K562 (cell line): Measurements from ENCODE around the gene ZNF326. TPM values are rescaled to one million over a fixed set of nuclear protein-coding genes. Genes with fewer than 3 reads are reported as not detected.

Source experiments
- ATAC-seq: fragments of 200-7000 bp; cut with Tn5 transposase; 3 replicates; pipeline ENCODE4 v1.9.1; 2020; ENCODE audit warnings: moderate library complexity
- BruUV-seq: library from RNA; stranded (reverse); fragments of 400-500 nt; replicated peaks from 2 replicates; lab custom pipeline; 2021; lab: Mats Ljungman, UMichigan
- CTCF ChIA-PET: fragments of 300-600 bp; formaldehyde crosslinking; extraction: SDS; loops from one replicate; lab custom pipeline; 2021; ENCODE audit warnings: low intra/inter-chr PET ratio; lab: Yijun Ruan, JAX
- POLR2A ChIA-PET: fragments of 300-600, 350-650 bp; sonication (Branson Sonifier 250); formaldehyde crosslinking; extraction: SDS; loops from one replicate; lab custom pipeline; 2021; ENCODE audit warnings: antibody characterized with exemption, inconsistent platforms; lab: Yijun Ruan, JAX
- DNase-seq, 4 experiments: peaks; one replicate each; pipeline versions ENCODE4 v3.0.0 to v3.0.0-alpha.2; 2011 to 2018; ENCODE audit warnings: low spot score in 3 of 4, mixed read lengths in 3 of 4; ENCODE audit errors: extremely low read depth in 1 of 4
- FAIRE-seq: peaks from 2 replicates; lab custom pipeline; 2011; peaks lifted over from hg19 to GRCh38; lab: Jason Lieb, UNC
- H2AFZ ChIP-seq: 2 replicates; pipeline ENCODE4 v1.6.0; 2011; ENCODE audit warnings: low read depth, low read length, control low read depth, inconsistent platforms
- H3K27ac ChIP-seq: fragments of 200-600 bp; 3 replicates; pipeline ENCODE4 v1.8.0; 2011; ENCODE audit warnings: low read depth, mild to moderate bottlenecking, control low read depth, inconsistent platforms, low read length, moderate library complexity, mixed read lengths; ENCODE audit errors: extremely low read depth
- H3K27me3 ChIP-seq, 2 experiments: fragments of 300-600 bp in 1 of 2; 2 replicates in 1 of 2; 3 replicates in 1 of 2; pipeline versions ENCODE4 v1.6.0 to v1.8.0; 2011; ENCODE audit warnings: inconsistent platforms in 2 of 2, low read length in 2 of 2, mild to moderate bottlenecking in 1 of 2, mixed read lengths in 1 of 2, moderate library complexity in 1 of 2; ENCODE audit not compliant: control insufficient read depth in 2 of 2, insufficient read depth in 2 of 2
- H3K36me3 ChIP-seq: fragments of 300-600 bp; 3 replicates; pipeline ENCODE4 v1.8.0; 2011; ENCODE audit warnings: mild to moderate bottlenecking, low read length, inconsistent platforms; ENCODE audit not compliant: control insufficient read depth, insufficient read depth
- H3K4me1 ChIP-seq, 2 experiments: fragments of 200-600 bp in 1 of 2; replicated peaks in 1 of 2; 2 replicates in 1 of 2; 3 replicates in 1 of 2; pipeline versions ENCODE4 v1.5.1 to v1.8.0; 2011; ENCODE audit warnings: inconsistent platforms in 2 of 2, low read length in 2 of 2, mild to moderate bottlenecking in 1 of 2, mixed read lengths in 1 of 2, moderate library complexity in 1 of 2; ENCODE audit not compliant: control insufficient read depth in 2 of 2, insufficient read depth in 2 of 2
- H3K4me2 ChIP-seq: 2 replicates; pipeline ENCODE4 v1.6.1; 2011; ENCODE audit warnings: low read length, control low read depth, inconsistent platforms, mixed read lengths; ENCODE audit not compliant: insufficient read depth
- H3K4me3 ChIP-seq: fragments of 200-600 bp; sonication (generic), shearing (Covaris generic); 2 replicates; pipeline ENCODE4 v1.5.1; 2016; ENCODE audit warnings: control low read depth, inconsistent platforms
- H3K79me2 ChIP-seq: fragments of 200-600 bp; 3 replicates; pipeline ENCODE4 v1.8.0; 2011; ENCODE audit warnings: low read length, inconsistent platforms; ENCODE audit not compliant: control insufficient read depth, insufficient read depth
- H3K9ac ChIP-seq, 2 experiments: 2 replicates each; pipeline versions ENCODE4 v1.6.0 to v1.6.1; 2011; ENCODE audit warnings: low read depth in 2 of 2, low read length in 2 of 2, control low read depth in 1 of 2, inconsistent platforms in 1 of 2, mild to moderate bottlenecking in 1 of 2, mixed read lengths in 1 of 2; ENCODE audit not compliant: insufficient read depth in 1 of 2
- H3K9me1 ChIP-seq: one replicate; pipeline ENCODE4 v1.6.0; 2011; ENCODE audit warnings: inconsistent platforms, mild to moderate bottlenecking, low read length, moderate library complexity; ENCODE audit not compliant: control insufficient read depth, insufficient read depth
- H3K9me3 ChIP-seq: replicated peaks from 2 replicates; pipeline ENCODE4 v1.5.1; 2011; ENCODE audit warnings: low read depth, low read length, inconsistent platforms; ENCODE audit not compliant: control insufficient read depth, insufficient read depth
- H4K20me1 ChIP-seq: replicated peaks from 2 replicates; pipeline ENCODE4 v1.6.1; 2011; ENCODE audit warnings: low read length, inconsistent platforms, mixed read lengths; ENCODE audit not compliant: control insufficient read depth, insufficient read depth
- ATF2 ChIP-seq: sonication (generic); formaldehyde crosslinking; IDR thresholded peaks from 2 replicates; pipeline ENCODE4 v1.8.1; 2022; ENCODE audit warnings: missing genetic modification reagents
- CBFA2T3 ChIP-seq: fragments of 450-650 bp; IDR thresholded peaks from 2 replicates; pipeline ENCODE4 v1.6.1; 2017
- CHD4 ChIP-seq: fragments of 200-600 bp; sonication (generic); IDR thresholded peaks from 3 replicates; pipeline ENCODE4 v1.6.1; 2012; ENCODE audit warnings: low read depth, mild to moderate bottlenecking, mixed read lengths, low read length, inconsistent platforms; ENCODE audit not compliant: insufficient read depth, insufficient replicate concordance, poor library complexity, severe bottlenecking
- CSDE1 ChIP-seq, 2 experiments: fragments of 450-650 bp; IDR thresholded peaks; 2 replicates each; pipeline ENCODE4 v1.6.1; 2016; ENCODE audit warnings: mild to moderate bottlenecking in 1 of 2
- EGR1 ChIP-seq: fragments of 450-650 bp; conservative IDR thresholded peaks from 2 replicates; pipeline ENCODE4 v1.6.1; 2017; ENCODE audit warnings: mild to moderate bottlenecking
- HSF4 ChIP-seq: fragments of 250-450 bp; sonication (Bioruptor Pico); IDR thresholded peaks from 2 replicates; pipeline ENCODE4 v2.1.2; 2022; ENCODE audit warnings: mild to moderate bottlenecking, moderate library complexity, borderline replicate concordance
- NFE2L1 ChIP-seq: fragments of 450-650 bp; IDR thresholded peaks from 2 replicates; pipeline ENCODE4 v1.6.1; 2016; ENCODE audit warnings: missing genetic modification characterization, low read depth, mild to moderate bottlenecking, missing compliant biosample characterization, moderate library complexity, borderline replicate concordance
- NONO ChIP-seq, 2 experiments: fragments of 200-400 bp in 1 of 2; fragments of 450-650 bp in 1 of 2; formaldehyde crosslinking in 1 of 2; IDR thresholded peaks; 2 replicates each; pipeline ENCODE4 v1.6.1; 2017; ENCODE audit warnings: low read depth in 2 of 2, mild to moderate bottlenecking in 2 of 2, moderate library complexity in 2 of 2, low read length in 1 of 2
- PHF20 ChIP-seq: fragments of 450-650 bp; IDR thresholded peaks from 2 replicates; pipeline ENCODE4 v1.6.1; 2018; ENCODE audit not compliant: partially characterized antibody
- RFX1 ChIP-seq: fragments of 450-650 bp; IDR thresholded peaks from 2 replicates; pipeline ENCODE4 v1.6.1; 2016; ENCODE audit warnings: mild to moderate bottlenecking, moderate library complexity
- TGIF2 ChIP-seq: sonication (generic); formaldehyde crosslinking; IDR thresholded peaks from 2 replicates; pipeline ENCODE4 v1.8.1; 2022; ENCODE audit warnings: mild to moderate bottlenecking, missing genetic modification reagents, moderate library complexity
- ZBTB49 ChIP-seq: sonication (generic); formaldehyde crosslinking; IDR thresholded peaks from 2 replicates; pipeline ENCODE4 v1.8.0; 2022; ENCODE audit warnings: missing genetic modification reagents, mild to moderate bottlenecking, borderline replicate concordance
- ZSCAN29 ChIP-seq: fragments of 450-650 bp; IDR thresholded peaks from 2 replicates; pipeline ENCODE4 v1.6.1; 2017
- WGBS: fragments of 100-300 bp; shearing (Covaris generic); methylation state at CpG from one replicate; pipeline ENCODE4 v1.1.6; 2016; ENCODE audit warnings: low coverage, mixed read lengths; ENCODE audit not compliant: insufficient coverage; ENCODE audit errors: missing lambda C conversion rate; 5-methylcytosine and 5-hydroxymethylcytosine counted together
- in situ Hi-C: fragments of 300-500 bp; cut with MboI; formaldehyde crosslinking; loops from 4 replicates; pipeline ENCODE4 v1.15.0; 2018; ENCODE audit warnings: inconsistent platforms, mixed read lengths
- intact Hi-C: fragments of 100-400 bp; cut with micrococcal nuclease; formaldehyde crosslinking; loops from 2 replicates; pipeline ENCODE4 v1.14.2; 2022
- polyA plus RNA-seq, 8 experiments: library from polyadenylated mRNA; depleted of rRNA in 4 of 8; stranded (reverse) in 5 of 8; unstranded in 3 of 8; fragments of >200 nt; fragmentation: Nextera tagmentation in 2 of 8; fragmentation: Illumina TruSeq in 1 of 8; extraction: Ambion mirVana in 2 of 8; extraction: Trizol in 1 of 8; gene quantifications; 2 replicates each; pipeline versions ENCODE4 v1.2.1 to v1.2.3, GENCODE V29; 2011 to 2014; ENCODE audit warnings: inconsistent platforms in 1 of 8, missing spikeins in 1 of 8
- total RNA-seq, 7 experiments: library from RNA; depleted of rRNA in 6 of 7; stranded (reverse); fragments of >200 nt in 6 of 7; fragmentation: Illumina TruSeq in 2 of 7; extraction: Trizol in 2 of 7; gene quantifications; 2 replicates each; pipeline versions ENCODE4 v1.2.1 to v1.2.3, GENCODE V29; 2011 to 2021; ENCODE audit warnings: low replicate concordance in 1 of 7
- TF ChIP-seq, protein P1 (sequence below): fragments of 450-650 bp; IDR thresholded peaks from 2 replicates; pipeline ENCODE4 v1.7.0; 2016; ENCODE audit warnings: borderline replicate concordance
- TF ChIP-seq, protein P2 (sequence below): fragments of 450-650 bp; conservative IDR thresholded peaks from 2 replicates; pipeline ENCODE4 v1.6.1; 2016; ENCODE audit warnings: missing genetic modification characterization, low read depth, mild to moderate bottlenecking, missing compliant biosample characterization, moderate library complexity

ZNF326 gene
- total and polyA plus RNA-seq, 9 of the 15 experiments (the other 6 are each of a cell fraction or from before 2014, with no cell fraction given): 7.2 to 33.2 (median 20.1) TPM

- Histone ChIP-seq H3K27me3 (no peaks in the 10 kb centered on the region), H3K9me3 (no peaks in the 10 kb centered on the region), H3K4me1 (peaks cover 8 to 48% of the 10 kb centered on the region in 2 experiments; a peak in 4 of 5 replicates), H3K27ac (no peak overlapping the region), H4K20me1 (no peaks in the 10 kb centered on the region), H3K36me3 (no peaks in the 10 kb centered on the region), H3K9me1 (no peaks in the 10 kb centered on the region), H2AFZ (peak overlapping the region; percentile 57), H3K4me3 (no peak overlapping the region), H3K4me2 (no peak overlapping the region; the same call in 1 of the 2 replicates), H3K9ac (no peak overlapping the region), H3K79me2 (no peaks in the 10 kb centered on the region)
- intact Hi-C loops: no loop called here
- in situ Hi-C loops: no loop called here
- no TSS peak for BruUV-seq
- FAIRE-seq: peak; percentile 15
- 79% methylated on average over 7 of the region's 7 CpGs for WGBS
- ChIA-PET POLR2A (interaction anchor here (1.3 kb wide), 1 partner anchor 11 kb away, joined by 3 read pairs; no protein-coding TSS in a partner anchor), CTCF (no interaction called here)
- ATAC-seq: no peak
- DNase-seq: no peak
- TF ChIP-seq ZBTB49 (CRISPR knock-in tag): no peak
- TF ChIP-seq ZSCAN29: no peak
- TF ChIP-seq CHD4: no peak
- no peak for TF ChIP-seq CSDE1 (IDR thresholded peaks at IDR 0.05)
- TF ChIP-seq, protein P1, sequence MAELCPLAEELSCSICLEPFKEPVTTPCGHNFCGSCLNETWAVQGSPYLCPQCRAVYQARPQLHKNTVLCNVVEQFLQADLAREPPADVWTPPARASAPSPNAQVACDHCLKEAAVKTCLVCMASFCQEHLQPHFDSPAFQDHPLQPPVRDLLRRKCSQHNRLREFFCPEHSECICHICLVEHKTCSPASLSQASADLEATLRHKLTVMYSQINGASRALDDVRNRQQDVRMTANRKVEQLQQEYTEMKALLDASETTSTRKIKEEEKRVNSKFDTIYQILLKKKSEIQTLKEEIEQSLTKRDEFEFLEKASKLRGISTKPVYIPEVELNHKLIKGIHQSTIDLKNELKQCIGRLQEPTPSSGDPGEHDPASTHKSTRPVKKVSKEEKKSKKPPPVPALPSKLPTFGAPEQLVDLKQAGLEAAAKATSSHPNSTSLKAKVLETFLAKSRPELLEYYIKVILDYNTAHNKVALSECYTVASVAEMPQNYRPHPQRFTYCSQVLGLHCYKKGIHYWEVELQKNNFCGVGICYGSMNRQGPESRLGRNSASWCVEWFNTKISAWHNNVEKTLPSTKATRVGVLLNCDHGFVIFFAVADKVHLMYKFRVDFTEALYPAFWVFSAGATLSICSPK: no peak
- TF ChIP-seq NONO (IDR thresholded peaks at IDR 0.05; ENCODE audit: low read depth in 2 of 2, low read length in 1 of 2): no peak
- TF ChIP-seq TGIF2 (CRISPR knock-in tag): no peak
- TF ChIP-seq, protein P2, sequence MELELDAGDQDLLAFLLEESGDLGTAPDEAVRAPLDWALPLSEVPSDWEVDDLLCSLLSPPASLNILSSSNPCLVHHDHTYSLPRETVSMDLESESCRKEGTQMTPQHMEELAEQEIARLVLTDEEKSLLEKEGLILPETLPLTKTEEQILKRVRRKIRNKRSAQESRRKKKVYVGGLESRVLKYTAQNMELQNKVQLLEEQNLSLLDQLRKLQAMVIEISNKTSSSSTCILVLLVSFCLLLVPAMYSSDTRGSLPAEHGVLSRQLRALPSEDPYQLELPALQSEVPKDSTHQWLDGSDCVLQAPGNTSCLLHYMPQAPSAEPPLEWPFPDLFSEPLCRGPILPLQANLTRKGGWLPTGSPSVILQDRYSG: no peak
- TF ChIP-seq ATF2 (CRISPR knock-in tag): no peak
- no peak for TF ChIP-seq EGR1
- TF ChIP-seq RFX1: no peak
- TF ChIP-seq NFE2L1 (tag): no peak
- TF ChIP-seq HSF4 (CRISPR knock-in tag): no peak
- no peak for TF ChIP-seq CBFA2T3
- no peak for TF ChIP-seq PHF20
These were observed 39.4 kb upstream of the ZNF326 start for GRCh38 chr1:89955311-89956205.
